ENCODE data around the gene OTUD6A. TPM values are rescaled to one million over a fixed set of nuclear protein-coding genes. Genes with fewer than 3 reads are reported as not detected.

The OTUD6A gene
- total RNA-seq, 4 donors from 2014 or later = not detected

GRCh38 chrX:70034646-70035045 is 27.6 kb upstream of the OTUD6A start:
- Histone ChIP-seq H3K9me3 (no peaks in the 10 kb centered on the region), H3K27ac (no peak overlapping the region), H3K4me3 (no peak overlapping the region), H3K36me3 (no peaks in the 10 kb centered on the region), H3K4me1 (no peaks in the 10 kb centered on the region), H3K27me3 (no peaks in the 10 kb centered on the region)
- no peak for TF ChIP-seq CTCF (IDR thresholded peaks at IDR 0.05)
- TF ChIP-seq EP300 (IDR thresholded peaks at IDR 0.05; ENCODE audit: low read depth) = no peak
- no peak for TF ChIP-seq POLR2AphosphoS5 (IDR thresholded peaks at IDR 0.05)
- TF ChIP-seq POLR2A (IDR thresholded peaks at IDR 0.05) = no peak
- DNase-seq = no peak
- WGBS, 2 donors (ENCODE audit: low coverage in 1 of 2) = 68% methylated on average over 4 of the region's 4 CpGs; no CpG with 5 or more reads in 1 of the 2 donors
- intact Hi-C loops (cut with DNase I; ENCODE audit: low total_unique reads) = no loop called here
- in situ Hi-C loops (cut with MboI; ENCODE audit: low pct_ligation_motif_present in 1 of 4, low pct_unique_long_range_greater_than_20kb in 1 of 4, low sequenced_read_pairs in 3 of 4) = loop anchor here in 2 of 4 donors (25.0 kb wide), 1 partner anchor 497 kb away; no protein-coding TSS in a partner anchor

GRCh38 chrX:70038515-70038914 is 23.7 kb upstream of the OTUD6A start:
- 64% methylated on average over 2 of the region's 2 CpGs; no CpG with 5 or more reads in 1 of the 2 donors for WGBS, 2 donors (ENCODE audit: low coverage in 1 of 2)
- in situ Hi-C loops (cut with MboI; ENCODE audit: low pct_ligation_motif_present in 1 of 4, low pct_unique_long_range_greater_than_20kb in 1 of 4, low sequenced_read_pairs in 3 of 4) = loop anchor here in 2 of 4 donors (25.0 kb wide), 1 partner anchor 501 kb away; no protein-coding TSS in a partner anchor
- Histone ChIP-seq H3K27ac (no peak overlapping the region), H3K4me1 (no peaks in the 10 kb centered on the region), H3K36me3 (no peaks in the 10 kb centered on the region), H3K9me3 (no peaks in the 10 kb centered on the region), H3K27me3 (no peaks in the 10 kb centered on the region), H3K4me3 (no peak overlapping the region)
- intact Hi-C loops (cut with DNase I; ENCODE audit: low total_unique reads) = no loop called here
- DNase-seq = no peak
- no peak for TF ChIP-seq EP300 (IDR thresholded peaks at IDR 0.05; ENCODE audit: low read depth)
- TF ChIP-seq POLR2A (IDR thresholded peaks at IDR 0.05) = no peak
- TF ChIP-seq CTCF (IDR thresholded peaks at IDR 0.05) = no peak
- no peak for TF ChIP-seq POLR2AphosphoS5 (IDR thresholded peaks at IDR 0.05)

GRCh38 chrX:70038951-70039350 is 23.3 kb upstream of the OTUD6A start:
- no peak overlapping the region for H3K27ac ChIP-seq
- intact Hi-C loops (cut with DNase I; ENCODE audit: low total_unique reads) (no loop called here), in situ Hi-C loops (cut with MboI; ENCODE audit: low pct_ligation_motif_present in 1 of 4, low pct_unique_long_range_greater_than_20kb in 1 of 4, low sequenced_read_pairs in 3 of 4) (loop anchor here in 2 of 4 donors (25.0 kb wide), 1 partner anchor 502 kb away; no protein-coding TSS in a partner anchor)
- no peak overlapping the region for H3K4me3 ChIP-seq
- no peaks in the 10 kb centered on the region for H3K27me3 ChIP-seq
- no peaks in the 10 kb centered on the region for H3K4me1 ChIP-seq
- DNase-seq = no peak
- TF ChIP-seq POLR2A (IDR thresholded peaks at IDR 0.05) (no peak), CTCF (IDR thresholded peaks at IDR 0.05) (no peak), POLR2AphosphoS5 (IDR thresholded peaks at IDR 0.05) (no peak), EP300 (IDR thresholded peaks at IDR 0.05; ENCODE audit: low read depth) (no peak)
- H3K36me3 ChIP-seq = no peaks in the 10 kb centered on the region
- no peaks in the 10 kb centered on the region for H3K9me3 ChIP-seq
- WGBS, 2 donors (ENCODE audit: low coverage in 1 of 2) = 69% methylated on average over 1 of the region's 1 CpG; no CpG with 5 or more reads in 1 of the 2 donors

- DNase-seq = no peak
- Histone ChIP-seq H3K36me3 (no peaks in the 10 kb centered on the region), H3K27me3 (no peaks in the 10 kb centered on the region), H3K9me3 (no peaks in the 10 kb centered on the region), H3K27ac (no peak overlapping the region), H3K4me1 (no peaks in the 10 kb centered on the region), H3K4me3 (no peak overlapping the region)
- 93% methylated on average over 2 of the region's 2 CpGs; no CpG with 5 or more reads in 1 of the 2 donors for WGBS, 2 donors (ENCODE audit: low coverage in 1 of 2)
- no peak for TF ChIP-seq EP300 (IDR thresholded peaks at IDR 0.05; ENCODE audit: low read depth)
- TF ChIP-seq POLR2A (IDR thresholded peaks at IDR 0.05) = no peak
- no peak for TF ChIP-seq POLR2AphosphoS5 (IDR thresholded peaks at IDR 0.05)
- no peak for TF ChIP-seq CTCF (IDR thresholded peaks at IDR 0.05)
- in situ Hi-C loops (cut with MboI; ENCODE audit: low pct_ligation_motif_present in 1 of 4, low pct_unique_long_range_greater_than_20kb in 1 of 4, low sequenced_read_pairs in 3 of 4) = loop anchor here in 2 of 4 donors (25.0 kb wide), 1 partner anchor 502 kb away; no protein-coding TSS in a partner anchor
- intact Hi-C loops (cut with DNase I; ENCODE audit: low total_unique reads) = no loop called here
Observed at GRCh38 chrX:70039758-70040157, 22.5 kb upstream of the OTUD6A start.

Data from transverse colon (tissue), 4 donors.